ENCODE measurements around the gene CACNA2D3. TPM values are rescaled to one million over a fixed set of nuclear protein-coding genes. Genes with fewer than 3 reads are reported as not detected.

The CACNA2D3 gene
- polyA plus RNA-seq, 2 of the 4 experiments (the other 2 are of a cell fraction), result 0.04 to 0.05 TPM

- FAIRE-seq (no peak), DNase-seq (ENCODE audit: low read depth in 1 of 2, low spot score in 1 of 2) (no peak), ATAC-seq (no peak)
- WGBS (ENCODE audit: missing lambda C conversion rate), result 14% methylated on average over 4 of the region's 4 CpGs
- TF ChIP-seq MAZ (IDR thresholded peaks at IDR 0.05; ENCODE audit: borderline replicate concordance, low read depth, low read length), result no peak
- no peak for TF ChIP-seq SREBF2 (IDR thresholded peaks at IDR 0.05)
- no peak for TF ChIP-seq CBX8 (IDR thresholded peaks at IDR 0.05)
- TF ChIP-seq ATOH8 (CRISPR knock-in tag; IDR thresholded peaks at IDR 0.05; ENCODE audit: low read depth), result no peak
- no peak for TF ChIP-seq CTCF (IDR thresholded peaks at IDR 0.05)
- no peak for TF ChIP-seq RNF2 (IDR thresholded peaks at IDR 0.05; ENCODE audit: borderline replicate concordance, low read depth)
- no peak for TF ChIP-seq NFE2L2 (conservative IDR thresholded peaks at IDR 0.05; ENCODE audit: low read length)
- TF ChIP-seq, protein P1, sequence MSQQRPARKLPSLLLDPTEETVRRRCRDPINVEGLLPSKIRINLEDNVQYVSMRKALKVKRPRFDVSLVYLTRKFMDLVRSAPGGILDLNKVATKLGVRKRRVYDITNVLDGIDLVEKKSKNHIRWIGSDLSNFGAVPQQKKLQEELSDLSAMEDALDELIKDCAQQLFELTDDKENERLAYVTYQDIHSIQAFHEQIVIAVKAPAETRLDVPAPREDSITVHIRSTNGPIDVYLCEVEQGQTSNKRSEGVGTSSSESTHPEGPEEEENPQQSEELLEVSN (IDR thresholded peaks at IDR 0.05; ENCODE audit: borderline replicate concordance, low read depth), result no peak
- TF ChIP-seq EP300 (IDR thresholded peaks at IDR 0.05), result no peak
- TF ChIP-seq, protein P2, sequence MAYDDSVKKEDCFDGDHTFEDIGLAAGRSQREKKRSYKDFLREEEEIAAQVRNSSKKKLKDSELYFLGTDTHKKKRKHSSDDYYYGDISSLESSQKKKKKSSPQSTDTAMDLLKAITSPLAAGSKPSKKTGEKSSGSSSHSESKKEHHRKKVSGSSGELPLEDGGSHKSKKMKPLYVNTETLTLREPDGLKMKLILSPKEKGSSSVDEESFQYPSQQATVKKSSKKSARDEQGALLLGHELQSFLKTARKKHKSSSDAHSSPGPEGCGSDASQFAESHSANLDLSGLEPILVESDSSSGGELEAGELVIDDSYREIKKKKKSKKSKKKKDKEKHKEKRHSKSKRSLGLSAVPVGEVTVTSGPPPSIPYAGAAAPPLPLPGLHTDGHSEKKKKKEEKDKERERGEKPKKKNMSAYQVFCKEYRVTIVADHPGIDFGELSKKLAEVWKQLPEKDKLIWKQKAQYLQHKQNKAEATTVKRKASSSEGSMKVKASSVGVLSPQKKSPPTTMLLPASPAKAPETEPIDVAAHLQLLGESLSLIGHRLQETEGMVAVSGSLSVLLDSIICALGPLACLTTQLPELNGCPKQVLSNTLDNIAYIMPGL (CRISPR knock-in tag; IDR thresholded peaks at IDR 0.05; ENCODE audit: borderline replicate concordance), result no peak
- TF ChIP-seq FOSL2 (IDR thresholded peaks at IDR 0.05), result no peak
- no peak for TF ChIP-seq FOSL2 (CRISPR knock-in tag; IDR thresholded peaks at IDR 0.05)
- no peak for TF ChIP-seq ZSCAN20 (CRISPR knock-in tag; IDR thresholded peaks at IDR 0.05)
- TF ChIP-seq HOXB13 (CRISPR knock-in tag; IDR thresholded peaks at IDR 0.05; ENCODE audit: low read depth), result no peak
- TF ChIP-seq BHLHE40 (IDR thresholded peaks at IDR 0.05; ENCODE audit: low read depth, low read length), result no peak
- TF ChIP-seq NR3C1 (IDR thresholded peaks at IDR 0.05), result no peak
- no peak for TF ChIP-seq CEBPB (IDR thresholded peaks at IDR 0.05)
- TF ChIP-seq ZFP36 (IDR thresholded peaks at IDR 0.05; ENCODE audit: borderline replicate concordance, partially characterized antibody), result no peak
- no peak for TF ChIP-seq ESRRA (IDR thresholded peaks at IDR 0.05; ENCODE audit: borderline replicate concordance, low read length)
- TF ChIP-seq TFCP2L1 (CRISPR knock-in tag; IDR thresholded peaks at IDR 0.05), result no peak
- no peaks in the 10 kb centered on the region for H3K4me1 ChIP-seq
- no peak overlapping the region for H3K4me3 ChIP-seq
- no peak overlapping the region for H3K4me2 ChIP-seq
- no peak overlapping the region for H3K27ac ChIP-seq
- H3K9me3 ChIP-seq, result no peaks in the 10 kb centered on the region
- ChIA-PET CTCF (no interaction called here), POLR2A (no interaction called here)
These were observed 236.0 kb downstream of the CACNA2D3 start for GRCh38 chr3:54358316-54358715.

GRCh38 chr3:54358969-54359694 lies 236.8 kb downstream of the CACNA2D3 start:
- no peak overlapping the region for H3K27ac ChIP-seq
- CTCF ChIA-PET, result no interaction called here
- H3K4me3 ChIP-seq, result no peak overlapping the region
- 23% methylated on average over 8 of the region's 8 CpGs for WGBS (ENCODE audit: missing lambda C conversion rate)
- DNase-seq (ENCODE audit: low read depth in 1 of 2, low spot score in 1 of 2) (no peak), ATAC-seq (no peak), FAIRE-seq (no peak)
- no peaks in the 10 kb centered on the region for H3K4me1 ChIP-seq
- POLR2A ChIA-PET, result no interaction called here
- no peak overlapping the region for H3K4me2 ChIP-seq
- no peak for TF ChIP-seq HOXB13 (CRISPR knock-in tag; IDR thresholded peaks at IDR 0.05; ENCODE audit: low read depth)
- TF ChIP-seq CBX2 (IDR thresholded peaks at IDR 0.05; ENCODE audit: borderline replicate concordance, low read depth), result no peak
- TF ChIP-seq ATOH8 (CRISPR knock-in tag; IDR thresholded peaks at IDR 0.05; ENCODE audit: low read depth), result no peak
- TF ChIP-seq RARB (CRISPR knock-in tag; IDR thresholded peaks at IDR 0.05), result no peak
- TF ChIP-seq FOSL2 (IDR thresholded peaks at IDR 0.05), result no peak
- TF ChIP-seq FOSL2 (CRISPR knock-in tag; IDR thresholded peaks at IDR 0.05), result no peak
- TF ChIP-seq FOSB (CRISPR knock-in tag; IDR thresholded peaks at IDR 0.05), result no peak
- no peak for TF ChIP-seq POLR2A (IDR thresholded peaks at IDR 0.05; ENCODE audit: low read length)
- no peak for TF ChIP-seq RFX5 (IDR thresholded peaks at IDR 0.05)
- no peak for TF ChIP-seq HOXB5 (CRISPR knock-in tag; IDR thresholded peaks at IDR 0.05)
- no peak for TF ChIP-seq JUNB (IDR thresholded peaks at IDR 0.05)
- H3K9me3 ChIP-seq, result no peaks in the 10 kb centered on the region

All from A549 (cell line).